Keratinocyte (primary cell): ENCODE results near the gene COL4A6. TPM values are rescaled to one million over a fixed set of nuclear protein-coding genes. Genes with fewer than 3 reads are reported as not detected.

Experiments used
- DNase-seq: peaks from one replicate; pipeline ENCODE4 v3.0.0-alpha.2; 2011; ENCODE audit warnings: low read depth, missing footprints, low spot score
- FAIRE-seq: peaks from 2 replicates; lab custom pipeline; 2011; peaks lifted over from hg19 to GRCh38; lab: Jason Lieb, UNC
- H2AFZ ChIP-seq: 2 replicates; pipeline ENCODE4 v1.6.0; 2012; ENCODE audit warnings: low read length, control low read depth, inconsistent platforms; ENCODE audit not compliant: control insufficient read depth
- H3K27ac ChIP-seq: 2 replicates; pipeline ENCODE4 v1.5.1; 2011; ENCODE audit warnings: low read length; ENCODE audit not compliant: control insufficient read depth, insufficient read depth
- H3K27me3 ChIP-seq: 3 replicates; pipeline ENCODE4 v1.6.0; 2011; ENCODE audit warnings: low read length; ENCODE audit not compliant: control insufficient read depth, insufficient read depth; ENCODE audit errors: extremely low read depth
- H3K36me3 ChIP-seq, 2 experiments: 2 replicates in 1 of 2; 3 replicates in 1 of 2; pipeline ENCODE4 v1.5.1; 2011; ENCODE audit warnings: low read length in 2 of 2, mild to moderate bottlenecking in 1 of 2; ENCODE audit not compliant: control insufficient read depth in 2 of 2, insufficient read depth in 2 of 2; ENCODE audit errors: extremely low read depth in 1 of 2
- H3K4me1 ChIP-seq: 3 replicates; pipeline ENCODE4 v1.5.1; 2011; ENCODE audit warnings: low read length; ENCODE audit not compliant: control insufficient read depth, insufficient read depth; ENCODE audit errors: extremely low read depth
- H3K4me2 ChIP-seq: 3 replicates; pipeline ENCODE4 v1.6.0; 2011; ENCODE audit warnings: low read depth, low read length; ENCODE audit not compliant: control insufficient read depth, insufficient read depth; ENCODE audit errors: extremely low read depth
- H3K4me3 ChIP-seq, 3 experiments: fragments of 200-600 bp in 1 of 3; sonication (generic) in 1 of 3; 2 replicates in 2 of 3; 3 replicates in 1 of 3; pipeline ENCODE4 v1.5.1; 2011 to 2016; ENCODE audit warnings: low read length in 3 of 3, mild to moderate bottlenecking in 3 of 3, control low read depth in 2 of 3, inconsistent platforms in 1 of 3, low read depth in 1 of 3, mixed read lengths in 1 of 3, mixed run types in 1 of 3, moderate library complexity in 1 of 3; ENCODE audit not compliant: control insufficient read depth in 2 of 3, insufficient read depth in 2 of 3; ENCODE audit errors: extremely low read depth in 1 of 3
- H3K79me2 ChIP-seq: 2 replicates; pipeline ENCODE4 v1.6.0; 2012; ENCODE audit warnings: low read length; ENCODE audit not compliant: control insufficient read depth, insufficient read depth
- H3K9ac ChIP-seq: 3 replicates; pipeline ENCODE4 v1.6.0; 2011; ENCODE audit warnings: low read length; ENCODE audit not compliant: control insufficient read depth, insufficient read depth; ENCODE audit errors: extremely low read depth
- H3K9me1 ChIP-seq: 3 replicates; pipeline ENCODE4 v1.6.0; 2011; ENCODE audit warnings: low read length; ENCODE audit not compliant: control insufficient read depth, insufficient read depth; ENCODE audit errors: extremely low read depth
- H3K9me3 ChIP-seq: 2 replicates; pipeline ENCODE4 v1.5.1; 2012; ENCODE audit warnings: low read depth, low read length; ENCODE audit not compliant: control insufficient read depth
- H4K20me1 ChIP-seq: 3 replicates; pipeline ENCODE4 v1.6.0; 2011; ENCODE audit warnings: low read length; ENCODE audit not compliant: control insufficient read depth, insufficient read depth; ENCODE audit errors: extremely low read depth
- CTCF ChIP-seq, 3 experiments: IDR thresholded peaks in 1 of 3; conservative IDR thresholded peaks in 1 of 3; optimal IDR thresholded peaks in 1 of 3; 2 replicates in 2 of 3; 3 replicates in 1 of 3; pipeline versions ENCODE3 to v1.5.1; 2011; ENCODE audit warnings: low read length in 3 of 3, mild to moderate bottlenecking in 3 of 3, moderate library complexity in 2 of 3, control low read depth in 1 of 3, inconsistent platforms in 1 of 3; ENCODE audit not compliant: insufficient read depth in 2 of 3; ENCODE audit errors: extremely low read depth in 1 of 3
- EZH2 ChIP-seq: IDR thresholded peaks from one replicate; pipeline ENCODE4 v1.6.1; 2012; ENCODE audit warnings: inconsistent platforms, mild to moderate bottlenecking, low read length, moderate library complexity
- dilution Hi-C: fragments of 300-500 bp; cut with MboI; formaldehyde crosslinking; loops from one replicate; pipeline ENCODE4 v1.7.0; 2020; ENCODE audit warnings: low sequenced_read_pairs; ENCODE audit not compliant: extremely low pct_ligation_motif_present
- polyA plus RNA-seq, 5 experiments: library from polyadenylated mRNA; depleted of rRNA in 3 of 5; stranded (reverse) in 3 of 5; stranded (forward) in 1 of 5; unstranded in 1 of 5; fragments of >200 nt; gene quantifications; 1 replicate in 1 of 5; 2 replicates in 3 of 5; 3 replicates in 1 of 5; pipeline versions ENCODE4 v1.2.1 to v1.2.3, GENCODE V29; 2011 to 2012; ENCODE audit warnings: missing spikeins in 2 of 5, low read depth in 1 of 5, low replicate concordance in 1 of 5

Gene COL4A6
- polyA plus RNA-seq, 1 donor (not counting 4 experiments of a cell fraction or from before 2014, with no cell fraction given), result 18.8 TPM

- Histone ChIP-seq H2AFZ (no peak overlapping the region), H3K36me3 (peaks cover 0 to 1% of the 10 kb centered on the region in 2 experiments), H3K79me2 (no peaks in the 10 kb centered on the region), H3K9me1 (no peaks in the 10 kb centered on the region), H3K4me1 (no peaks in the 10 kb centered on the region), H4K20me1 (no peaks in the 10 kb centered on the region), H3K9me3 (no peaks in the 10 kb centered on the region), H3K27ac (no peak overlapping the region), H3K9ac (no peak overlapping the region), H3K27me3 (peaks cover 24% of the 10 kb centered on the region), H3K4me3 (no peak overlapping the region), H3K4me2 (no peak overlapping the region)
- TF ChIP-seq CTCF (optimal IDR thresholded peaks at IDR 0.05 in 1 of 3, IDR thresholded peaks at IDR 0.05 in 1 of 3, conservative IDR thresholded peaks at IDR 0.05 in 1 of 3; ENCODE audit: extremely low read depth in 1 of 3, insufficient read depth in 2 of 3, low read length in 3 of 3) (no peak), EZH2 (no peak)
- DNase-seq, result no peak
- FAIRE-seq, result no peak
- dilution Hi-C loops, result no loop called here
Measured at GRCh38 chrX:108160309-108160708, 277.9 kb downstream of the COL4A6 start.

- TF ChIP-seq EZH2 (no peak), CTCF (optimal IDR thresholded peaks at IDR 0.05 in 1 of 3, IDR thresholded peaks at IDR 0.05 in 1 of 3, conservative IDR thresholded peaks at IDR 0.05 in 1 of 3; ENCODE audit: extremely low read depth in 1 of 3, insufficient read depth in 2 of 3, low read length in 3 of 3) (no peak)
- FAIRE-seq, result no peak
- dilution Hi-C loops, result no loop called here
- Histone ChIP-seq H4K20me1 (no peaks in the 10 kb centered on the region), H3K9me3 (no peaks in the 10 kb centered on the region), H3K9ac (no peak overlapping the region), H2AFZ (no peak overlapping the region), H3K9me1 (no peaks in the 10 kb centered on the region), H3K36me3 (peaks cover 0 to 1% of the 10 kb centered on the region in 2 experiments), H3K4me3 (no peak overlapping the region), H3K27ac (no peak overlapping the region), H3K4me1 (no peaks in the 10 kb centered on the region), H3K27me3 (peaks cover 24% of the 10 kb centered on the region), H3K4me2 (no peak overlapping the region), H3K79me2 (no peaks in the 10 kb centered on the region)
- DNase-seq, result no peak
Measured at GRCh38 chrX:108159028-108159670, 279.1 kb downstream of the COL4A6 start.
